ENCODE measurements around the gene MAST2. TPM values are rescaled to one million over a fixed set of nuclear protein-coding genes. Genes with fewer than 3 reads are reported as not detected.

The MAST2 gene
- total and polyA plus RNA-seq, 2 of the 13 experiments (the other 11 are each of a cell fraction or from before 2014, with no cell fraction given) = 15.3 to 23.0 TPM

GRCh38 chr1:46008585-46008984 is 205.2 kb downstream of the MAST2 start (continued):
- no peak for TF ChIP-seq RCOR2 (CRISPR knock-in tag; IDR thresholded peaks at IDR 0.05)

GRCh38 chr1:46010611-46011010 is 207.2 kb downstream of the MAST2 start:
- no TSS peak for BruUV-seq (replicated peaks)

More at GRCh38 chr1:46010611-46011010, 207.2 kb downstream of the MAST2 start:
- FAIRE-seq = no peak
- H3K9me3 ChIP-seq (ENCODE audit: low read length) = no peaks in the 10 kb centered on the region
- CTCF ChIA-PET (ENCODE audit: low intra/inter-chr PET ratio, low total read pairs) = no interaction called here
- no peaks in the 10 kb centered on the region for H3K27me3 ChIP-seq (ENCODE audit: control insufficient read depth in 1 of 2, insufficient read depth in 2 of 2, low read length in 2 of 2)
- no peak overlapping the region for H3K9ac ChIP-seq (ENCODE audit: insufficient read depth, low read depth, low read length)
- no peak overlapping the region for H2AFZ ChIP-seq (ENCODE audit: low read length)
- intact Hi-C loops (cut with micrococcal nuclease; ENCODE audit: unreplicated experiment) = loop anchor here (1.0 kb wide), 1 partner anchor 24 kb away; no protein-coding TSS in a partner anchor
- ATAC-seq = no peak
- no peak overlapping the region for H3K4me3 ChIP-seq (replicated peaks in 1 of 3; ENCODE audit: insufficient read depth in 1 of 3, low read depth in 2 of 3, low read length in 3 of 3)
- no peak for DNase-seq (ENCODE audit: low spot score)
- no peaks in the 10 kb centered on the region for H3K4me1 ChIP-seq (ENCODE audit: insufficient read depth, low read length)
- TF ChIP-seq ZNF605 (CRISPR knock-in tag; IDR thresholded peaks at IDR 0.05) (no peak), ZNF331 (CRISPR knock-in tag; IDR thresholded peaks at IDR 0.05) (no peak), ZNF784 (CRISPR knock-in tag; IDR thresholded peaks at IDR 0.05; ENCODE audit: borderline replicate concordance) (no peak), PRDM4 (CRISPR knock-in tag; IDR thresholded peaks at IDR 0.05; ENCODE audit: borderline replicate concordance) (no peak), DNMT3B (CRISPR knock-in tag; conservative IDR thresholded peaks at IDR 0.05) (no peak), ZNF883 (CRISPR knock-in tag; IDR thresholded peaks at IDR 0.05; ENCODE audit: not compliant biosample characterization) (no peak), SYNCRIP (IDR thresholded peaks at IDR 0.05; ENCODE audit: insufficient read depth, low read depth, low read length) (no peak), ZNF546 (CRISPR knock-in tag; conservative IDR thresholded peaks at IDR 0.05) (no peak), NCOA5 (CRISPR knock-in tag; IDR thresholded peaks at IDR 0.05) (no peak), THAP9 (CRISPR knock-in tag; IDR thresholded peaks at IDR 0.05; ENCODE audit: borderline replicate concordance) (no peak), PITX1 (CRISPR knock-in tag; IDR thresholded peaks at IDR 0.05) (no peak), JUND (CRISPR knock-in tag; IDR thresholded peaks at IDR 0.05) (no peak), ZNF224 (CRISPR knock-in tag; IDR thresholded peaks at IDR 0.05) (no peak), KDM6A (CRISPR knock-in tag; IDR thresholded peaks at IDR 0.05; ENCODE audit: low read depth) (no peak)
- H3K27ac ChIP-seq (ENCODE audit: extremely low read length, insufficient read depth, low read length) = no peak overlapping the region
- in situ Hi-C loops (cut with HindIII; ENCODE audit: extremely low pct_ligation_motif_present, low pct_unique_long_range_greater_than_20kb) = no loop called here
- POLR2A ChIA-PET = no interaction called here
- no peak overlapping the region for H3K4me2 ChIP-seq (ENCODE audit: low read depth, low read length)
- 96% methylated on average over 5 of the region's 6 CpGs for WGBS (ENCODE audit: low lambda C conversion rate)
- peaks cover 33 to 67% of the 10 kb centered on the region in 2 experiments for H3K36me3 ChIP-seq (replicated peaks in 1 of 2; ENCODE audit: control insufficient read depth in 1 of 2, insufficient read depth in 2 of 2, low read length in 2 of 2)
- H3K79me2 ChIP-seq (ENCODE audit: insufficient read depth, low read length) = no peaks in the 10 kb centered on the region
- H4K20me1 ChIP-seq (ENCODE audit: insufficient read depth, low read length) = no peaks in the 10 kb centered on the region

All from HepG2 (cell line).